Smooth muscle cell (in vitro differentiated cells): ENCODE data around the gene ATP13A3. TPM values are rescaled to one million over a fixed set of nuclear protein-coding genes. Genes with fewer than 3 reads are reported as not detected.
"Not testable (repeated sequence)": the region's sequence is repeated elsewhere in the genome, so short reads cannot be mapped to it uniquely, and the experiment has no call there.

ENCODE experiments used
- DNase-seq: peaks from one replicate; lab custom pipeline; 2025; ENCODE audit not compliant: unreplicated experiment; lab: John Stamatoyannopoulos, UW
- H2AFZ ChIP-seq: fragments of 200-600 bp; sonication (generic); 2 replicates; pipeline ENCODE4 v1.6.0; 2016; ENCODE audit warnings: antibody characterized with exemption, low read depth, mild to moderate bottlenecking
- H3F3A ChIP-seq: fragments of 200-600 bp; sonication (generic); 2 replicates; pipeline ENCODE4 v1.6.0; 2017; ENCODE audit warnings: antibody characterized with exemption, low read depth
- H3K27ac ChIP-seq: fragments of 200-600 bp; sonication (generic); 2 replicates; pipeline ENCODE4 v1.5.1; 2016; ENCODE audit warnings: low read depth, mild to moderate bottlenecking
- H3K27me3 ChIP-seq: fragments of 200-600 bp; sonication (generic); 2 replicates; pipeline ENCODE4 v1.6.1; 2016; ENCODE audit warnings: low read depth, mild to moderate bottlenecking
- H3K36me3 ChIP-seq: fragments of 200-600 bp; sonication (generic); 2 replicates; pipeline ENCODE4 v1.5.1; 2016; ENCODE audit warnings: low read depth
- H3K4me1 ChIP-seq: fragments of 200-600 bp; sonication (generic); 2 replicates; pipeline ENCODE4 v1.5.1; 2016; ENCODE audit warnings: low read depth
- H3K4me2 ChIP-seq: fragments of 200-600 bp; sonication (generic); 2 replicates; pipeline ENCODE4 v1.6.0; 2016; ENCODE audit warnings: mild to moderate bottlenecking
- H3K4me3 ChIP-seq: fragments of 200-600 bp; sonication (generic); 2 replicates; pipeline ENCODE4 v1.5.1; 2016; ENCODE audit warnings: mild to moderate bottlenecking
- H3K79me2 ChIP-seq: fragments of 200-600 bp; sonication (generic); 2 replicates; pipeline ENCODE4 v1.6.0; 2016; ENCODE audit warnings: low read depth, mild to moderate bottlenecking
- H3K9ac ChIP-seq: fragments of 200-600 bp; sonication (generic); 2 replicates; pipeline ENCODE4 v1.6.0; 2016; ENCODE audit warnings: low read depth
- H3K9me3 ChIP-seq: fragments of 200-600 bp; sonication (generic); replicated peaks from 2 replicates; pipeline ENCODE4 v1.5.1; 2016; ENCODE audit warnings: low read depth
- H4K20me1 ChIP-seq: fragments of 200-600 bp; sonication (generic); 2 replicates; pipeline ENCODE4 v1.6.0; 2016; ENCODE audit warnings: low read depth
- WGBS: methylation state at CpG from one replicate; pipeline ENCODE4 v1.1.7; 2016; ENCODE audit warnings: low lambda C conversion rate; 5-methylcytosine and 5-hydroxymethylcytosine counted together
- polyA plus RNA-seq: library from polyadenylated mRNA; unstranded; fragments of >200 nt; fragmentation: Nextera tagmentation; extraction: Ambion mirVana; gene quantifications from 2 replicates; pipeline ENCODE4 v1.2.1, GENCODE V29; 2016
- total RNA-seq: library from RNA; depleted of rRNA; stranded (reverse); fragments of >200 nt; gene quantifications from 2 replicates; pipeline ENCODE4 v1.2.3, GENCODE V29; 2014
- TF ChIP-seq, protein P1 (sequence below): fragments of 200-600 bp; sonication (generic); IDR thresholded peaks from 2 replicates; pipeline ENCODE4 v1.5.1; 2017; ENCODE audit warnings: borderline replicate concordance, mild to moderate bottlenecking, antibody characterized with exemption; ENCODE audit not compliant: insufficient read depth, poor library complexity, severe bottlenecking

ATP13A3 gene
- total and polyA plus RNA-seq, 2 experiments from 2014 or later: 13.5 to 65.3 TPM

DNA sequence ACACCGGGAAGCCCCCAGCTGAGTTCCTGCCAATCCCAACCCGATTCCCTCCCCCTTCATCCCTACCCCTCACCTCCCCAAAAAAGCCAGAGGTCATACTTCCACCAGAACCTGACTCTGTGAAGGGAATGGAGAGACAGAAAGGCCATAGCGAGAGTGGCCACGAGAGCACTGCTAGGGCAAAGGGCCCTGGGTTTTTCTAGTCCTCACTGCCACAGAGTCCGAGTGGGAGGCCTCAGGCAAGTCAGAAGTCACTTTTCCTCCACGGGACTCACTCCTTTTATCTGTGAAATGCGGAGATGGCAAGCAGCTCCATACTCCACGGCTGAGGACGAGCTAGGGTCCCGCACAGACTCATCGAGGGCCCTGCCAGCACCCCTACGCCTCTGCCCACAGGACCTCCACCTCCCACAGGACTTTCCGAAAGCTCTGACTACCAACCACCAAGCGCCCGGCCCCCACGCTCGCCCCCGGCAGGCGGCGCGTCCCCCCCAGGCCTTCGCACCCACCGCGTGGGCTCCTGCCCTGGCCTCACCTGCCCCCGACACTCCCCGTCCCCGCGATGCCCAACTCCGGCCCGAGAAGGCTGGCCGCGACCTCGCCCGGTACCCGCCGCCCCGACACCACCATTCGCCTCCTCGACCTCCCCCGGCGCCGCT lies 792 bp downstream of the ATP13A3 start:
- Histone ChIP-seq H3K9ac (peak overlapping the region; percentile 92), H3F3A (peaks cover 39% of the 10 kb centered on the region), H2AFZ (no peak overlapping the region), H3K4me2 (peak overlapping the region; percentile 98), H4K20me1 (peaks cover 19% of the 10 kb centered on the region), H3K4me3 (peak overlapping the region; percentile 73), H3K4me1 (peaks cover 19% of the 10 kb centered on the region), H3K27me3 (no peaks in the 10 kb centered on the region), H3K9me3 (no peaks in the 10 kb centered on the region), H3K27ac (peak overlapping the region; percentile 86), H3K36me3 (no peaks in the 10 kb centered on the region), H3K79me2 (peaks cover 53% of the 10 kb centered on the region)
- peak; percentile 13 for DNase-seq
- WGBS: 1% methylated on average over 19 of the region's 42 CpGs
- TF ChIP-seq, protein P1, sequence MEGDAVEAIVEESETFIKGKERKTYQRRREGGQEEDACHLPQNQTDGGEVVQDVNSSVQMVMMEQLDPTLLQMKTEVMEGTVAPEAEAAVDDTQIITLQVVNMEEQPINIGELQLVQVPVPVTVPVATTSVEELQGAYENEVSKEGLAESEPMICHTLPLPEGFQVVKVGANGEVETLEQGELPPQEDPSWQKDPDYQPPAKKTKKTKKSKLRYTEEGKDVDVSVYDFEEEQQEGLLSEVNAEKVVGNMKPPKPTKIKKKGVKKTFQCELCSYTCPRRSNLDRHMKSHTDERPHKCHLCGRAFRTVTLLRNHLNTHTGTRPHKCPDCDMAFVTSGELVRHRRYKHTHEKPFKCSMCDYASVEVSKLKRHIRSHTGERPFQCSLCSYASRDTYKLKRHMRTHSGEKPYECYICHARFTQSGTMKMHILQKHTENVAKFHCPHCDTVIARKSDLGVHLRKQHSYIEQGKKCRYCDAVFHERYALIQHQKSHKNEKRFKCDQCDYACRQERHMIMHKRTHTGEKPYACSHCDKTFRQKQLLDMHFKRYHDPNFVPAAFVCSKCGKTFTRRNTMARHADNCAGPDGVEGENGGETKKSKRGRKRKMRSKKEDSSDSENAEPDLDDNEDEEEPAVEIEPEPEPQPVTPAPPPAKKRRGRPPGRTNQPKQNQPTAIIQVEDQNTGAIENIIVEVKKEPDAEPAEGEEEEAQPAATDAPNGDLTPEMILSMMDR: peak; percentile 23

DNA sequence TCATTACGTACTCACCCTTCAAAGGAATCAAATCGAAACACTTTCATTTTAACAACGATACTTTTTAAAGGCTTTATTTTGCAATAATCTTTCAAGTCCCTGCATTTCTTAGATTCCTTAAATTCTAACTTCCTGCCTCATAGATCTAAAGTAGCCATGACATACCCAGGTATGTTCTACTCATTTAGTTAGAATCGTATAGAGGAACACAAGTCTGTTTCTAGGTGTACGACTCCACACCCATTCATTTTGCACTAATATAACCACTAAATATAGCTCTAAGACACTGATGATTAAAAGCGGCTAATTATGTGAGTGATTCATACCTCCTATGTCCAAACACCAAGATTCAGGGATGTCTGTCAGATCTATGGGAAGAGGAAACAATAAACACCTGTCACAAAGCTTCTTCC lies 1.3 kb downstream of the ATP13A3 start:
- H3F3A ChIP-seq: peaks cover 39% of the 10 kb centered on the region
- H3K4me1 ChIP-seq: peaks cover 23% of the 10 kb centered on the region
- H2AFZ ChIP-seq: no peak overlapping the region
- no peaks in the 10 kb centered on the region for H3K36me3 ChIP-seq
- H4K20me1 ChIP-seq: peaks cover 19% of the 10 kb centered on the region
- peak overlapping the region; percentile 92 for H3K9ac ChIP-seq
- WGBS: 37% methylated on average over 6 of the region's 6 CpGs
- no peaks in the 10 kb centered on the region for H3K27me3 ChIP-seq
- H3K79me2 ChIP-seq: peaks cover 58% of the 10 kb centered on the region
- TF ChIP-seq, protein P1: no peak
- no peak for DNase-seq
- H3K4me2 ChIP-seq: peak overlapping the region; percentile 98
- peak overlapping the region; percentile 86 for H3K27ac ChIP-seq
- peak overlapping the region; percentile 73 for H3K4me3 ChIP-seq
- no peaks in the 10 kb centered on the region for H3K9me3 ChIP-seq

DNA sequence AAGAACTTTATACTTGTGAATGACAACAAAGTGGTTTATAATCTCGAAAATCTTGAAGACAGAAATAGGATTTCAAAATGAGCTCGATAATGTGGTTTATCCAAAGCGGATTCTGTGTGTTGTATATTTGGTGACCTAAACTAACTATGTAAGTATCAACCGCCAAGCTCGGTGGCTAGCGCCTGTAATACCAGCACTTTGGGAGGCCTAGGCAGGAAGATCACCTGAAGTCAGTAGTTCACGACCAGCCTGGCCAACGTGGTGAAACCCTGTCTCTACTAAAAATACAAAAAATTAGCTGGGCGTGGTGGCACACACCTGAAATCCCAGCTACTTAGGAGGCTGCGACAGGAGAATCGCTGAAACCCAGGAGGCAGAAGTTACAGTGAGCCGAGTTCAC lies 2.2 kb downstream of the ATP13A3 start:
- H3K27ac ChIP-seq: peak overlapping the region; percentile 86
- peak overlapping the region; percentile 98 for H3K4me2 ChIP-seq
- TF ChIP-seq, protein P1: no peak
- peaks cover 67% of the 10 kb centered on the region for H3K79me2 ChIP-seq
- no peak overlapping the region for H2AFZ ChIP-seq
- peak overlapping the region; percentile 73 for H3K4me3 ChIP-seq
- H3K9me3 ChIP-seq: no peaks in the 10 kb centered on the region
- no peaks in the 10 kb centered on the region for H3K27me3 ChIP-seq
- peaks cover 39% of the 10 kb centered on the region for H3F3A ChIP-seq
- H3K36me3 ChIP-seq: no peaks in the 10 kb centered on the region
- WGBS: 94% methylated on average over 12 of the region's 12 CpGs
- DNase-seq: no peak
- peaks cover 23% of the 10 kb centered on the region for H3K4me1 ChIP-seq
- H3K9ac ChIP-seq: no peak overlapping the region
- peaks cover 19% of the 10 kb centered on the region for H4K20me1 ChIP-seq

DNA sequence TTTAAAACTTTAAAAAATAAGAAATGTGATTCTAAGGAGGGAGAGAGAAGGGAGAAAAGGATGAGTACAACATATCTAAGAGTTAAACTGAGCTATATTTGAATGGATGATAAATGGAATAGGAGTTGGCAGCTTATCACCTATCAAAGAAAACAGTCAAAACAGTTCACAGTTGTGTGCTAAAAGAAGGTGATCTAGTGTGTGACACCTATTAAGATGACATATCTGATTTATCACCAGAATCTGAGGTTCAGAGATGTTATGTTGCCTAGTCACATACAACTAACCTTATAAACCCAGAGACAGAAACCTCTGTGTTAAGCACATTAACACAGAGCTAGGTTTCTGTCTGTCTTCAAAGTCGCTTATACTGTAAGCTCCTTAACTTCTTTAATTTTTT lies 3.0 kb downstream of the ATP13A3 start:
- Histone ChIP-seq H2AFZ (no peak overlapping the region), H3K9me3 (no peaks in the 10 kb centered on the region), H3K4me3 (no peak overlapping the region), H4K20me1 (peaks cover 21% of the 10 kb centered on the region), H3K27ac (no peak overlapping the region), H3K27me3 (no peaks in the 10 kb centered on the region), H3K4me2 (no peak overlapping the region), H3K9ac (no peak overlapping the region), H3K79me2 (peaks cover 74% of the 10 kb centered on the region), H3K4me1 (peaks cover 23% of the 10 kb centered on the region), H3F3A (peaks cover 33% of the 10 kb centered on the region), H3K36me3 (no peaks in the 10 kb centered on the region)
- DNase-seq: no peak
- TF ChIP-seq, protein P1: no peak
- 91% methylated on average over 1 of the region's 1 CpG for WGBS

DNA sequence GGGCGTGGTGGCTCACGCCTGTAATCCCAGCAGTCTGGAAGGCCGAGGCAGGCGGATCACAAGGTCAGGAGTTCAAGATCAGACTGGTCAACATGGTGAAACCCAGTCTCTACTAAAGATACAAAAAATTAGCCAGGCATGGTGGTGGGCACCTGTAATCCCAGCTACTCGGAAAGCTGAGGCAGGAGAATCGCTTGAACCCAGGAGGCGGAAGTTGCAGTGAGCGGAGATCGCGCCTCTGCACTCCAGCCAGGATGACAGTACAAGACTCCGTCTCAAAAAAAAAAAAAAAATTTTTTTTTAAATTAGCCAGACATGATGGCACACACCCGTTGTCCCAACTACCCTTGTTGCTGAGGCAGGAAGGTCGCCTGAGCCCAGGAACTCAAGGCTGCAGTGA lies 4.0 kb downstream of the ATP13A3 start:
- not testable (repeated sequence) for H2AFZ ChIP-seq, H3K9ac ChIP-seq, DNase-seq, H3K4me3 ChIP-seq, H3K27me3 ChIP-seq, H3K36me3 ChIP-seq, H3K9me3 ChIP-seq, H3K4me2 ChIP-seq
- peaks cover 25% of the 10 kb centered on the region for H4K20me1 ChIP-seq
- H3K27ac ChIP-seq: peak overlapping the region; percentile 81
- H3K79me2 ChIP-seq: peaks cover 85% of the 10 kb centered on the region
- H3K4me1 ChIP-seq: peaks cover 23% of the 10 kb centered on the region
- WGBS: 91% methylated on average over 13 of the region's 13 CpGs
- peaks cover 23% of the 10 kb centered on the region for H3F3A ChIP-seq
